GM12878 (cell line): ENCODE data around the gene GFPT1.

Experiments
- CEBPB ChIP-seq, 2 experiments: fragments of 150-350 bp in 1 of 2; IDR thresholded peaks; 2 replicates each; pipeline ENCODE4 v1.6.1; 2012 to 2014; ENCODE audit warnings: low read depth in 2 of 2, low read length in 2 of 2, borderline replicate concordance in 1 of 2, inconsistent platforms in 1 of 2
- CREB1 ChIP-seq: IDR thresholded peaks from 2 replicates; pipeline ENCODE4 v1.6.1; 2012; ENCODE audit warnings: low read depth, mild to moderate bottlenecking, inconsistent platforms
- KDM1A ChIP-seq: fragments of 200-600 bp; sonication (generic); IDR thresholded peaks from 2 replicates; pipeline ENCODE4 v1.6.1; 2016; ENCODE audit warnings: borderline replicate concordance
- NR2C2 ChIP-seq: IDR thresholded peaks from 2 replicates; pipeline ENCODE4 v1.6.1; 2011; ENCODE audit warnings: borderline replicate concordance, low read depth; ENCODE audit not compliant: control insufficient read depth, insufficient read length
- SRF ChIP-seq, 2 experiments: IDR thresholded peaks; 2 replicates each; pipeline ENCODE4 v1.6.1; 2011; ENCODE audit warnings: low read depth in 2 of 2, low read length in 2 of 2, mild to moderate bottlenecking in 1 of 2, moderate library complexity in 1 of 2
- SUZ12 ChIP-seq: fragments of 200-600 bp; sonication (generic); IDR thresholded peaks from one replicate; pipeline ENCODE4 v1.6.1; 2018; ENCODE audit warnings: antibody characterized with exemption, mild to moderate bottlenecking; ENCODE audit not compliant: unreplicated experiment
- TF ChIP-seq, protein P1 (sequence below): fragments of 450-650 bp; IDR thresholded peaks from 2 replicates; pipeline ENCODE4 v1.6.1; 2017; ENCODE audit warnings: mild to moderate bottlenecking, low read depth, inconsistent platforms; ENCODE audit not compliant: poor library complexity, severe bottlenecking
- TF ChIP-seq, protein P2 (sequence below): IDR thresholded peaks from 2 replicates; pipeline ENCODE4 v1.6.1; 2011; ENCODE audit warnings: low read depth, mild to moderate bottlenecking, low read length, moderate library complexity, borderline replicate concordance; ENCODE audit errors: extremely low read depth
- TF ChIP-seq, protein P3 (sequence below), 3 experiments: IDR thresholded peaks in 2 of 3; conservative IDR thresholded peaks in 1 of 3; 2 replicates each; pipeline ENCODE4 v1.5.1; 2011; ENCODE audit warnings: low read depth in 3 of 3, low read length in 3 of 3, mild to moderate bottlenecking in 3 of 3, control low read depth in 2 of 3, moderate library complexity in 2 of 3, inconsistent platforms in 1 of 3, mixed read lengths in 1 of 3; ENCODE audit not compliant: control insufficient read depth in 2 of 3, insufficient read depth in 1 of 3; ENCODE audit errors: extremely low read depth in 1 of 3

DNA sequence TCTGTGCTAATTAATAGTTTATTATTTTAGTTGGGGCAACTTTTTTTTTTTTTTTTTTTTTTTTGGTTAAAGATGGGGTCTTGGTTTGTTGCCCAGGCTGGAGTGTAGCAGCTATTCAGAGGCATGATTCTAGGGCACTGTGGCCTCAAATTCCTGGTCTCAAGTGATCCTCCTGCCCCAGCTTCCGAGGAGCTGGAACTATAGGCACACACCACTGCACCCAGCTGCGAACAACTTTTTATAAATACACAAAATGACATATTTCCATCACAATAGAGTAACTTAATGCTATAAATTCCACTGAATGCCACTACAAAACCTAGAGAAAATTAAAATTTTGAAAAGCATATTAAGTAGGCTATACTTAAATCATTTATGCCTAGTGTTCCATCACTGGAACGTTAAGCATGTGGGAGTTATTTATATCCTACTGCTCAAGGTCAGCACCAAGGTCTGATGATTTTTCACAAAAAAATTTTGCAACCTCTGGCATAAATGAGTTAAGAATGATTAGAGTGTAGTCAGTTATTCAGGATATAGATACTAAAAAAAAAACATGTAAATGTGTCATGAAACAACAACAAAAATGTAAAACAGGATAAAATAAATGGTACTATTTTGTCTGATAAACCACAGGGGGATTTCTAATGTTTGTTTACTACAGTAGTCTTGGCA lies 46.8 kb downstream of the GFPT1 start:
- no peak for TF ChIP-seq CREB1
- no peak for TF ChIP-seq SRF (IDR thresholded peaks at IDR 0.05; ENCODE audit: low read depth in 2 of 2, low read length in 2 of 2)
- TF ChIP-seq SUZ12: no peak
- TF ChIP-seq, protein P1, sequence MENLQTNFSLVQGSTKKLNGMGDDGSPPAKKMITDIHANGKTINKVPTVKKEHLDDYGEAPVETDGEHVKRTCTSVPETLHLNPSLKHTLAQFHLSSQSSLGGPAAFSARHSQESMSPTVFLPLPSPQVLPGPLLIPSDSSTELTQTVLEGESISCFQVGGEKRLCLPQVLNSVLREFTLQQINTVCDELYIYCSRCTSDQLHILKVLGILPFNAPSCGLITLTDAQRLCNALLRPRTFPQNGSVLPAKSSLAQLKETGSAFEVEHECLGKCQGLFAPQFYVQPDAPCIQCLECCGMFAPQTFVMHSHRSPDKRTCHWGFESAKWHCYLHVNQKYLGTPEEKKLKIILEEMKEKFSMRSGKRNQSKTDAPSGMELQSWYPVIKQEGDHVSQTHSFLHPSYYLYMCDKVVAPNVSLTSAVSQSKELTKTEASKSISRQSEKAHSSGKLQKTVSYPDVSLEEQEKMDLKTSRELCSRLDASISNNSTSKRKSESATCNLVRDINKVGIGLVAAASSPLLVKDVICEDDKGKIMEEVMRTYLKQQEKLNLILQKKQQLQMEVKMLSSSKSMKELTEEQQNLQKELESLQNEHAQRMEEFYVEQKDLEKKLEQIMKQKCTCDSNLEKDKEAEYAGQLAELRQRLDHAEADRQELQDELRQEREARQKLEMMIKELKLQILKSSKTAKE: no peak
- no peak for TF ChIP-seq KDM1A
- TF ChIP-seq CEBPB (IDR thresholded peaks at IDR 0.05; ENCODE audit: borderline replicate concordance in 1 of 2, low read depth in 2 of 2, low read length in 2 of 2): no peak
- no peak for TF ChIP-seq NR2C2
- TF ChIP-seq, protein P2, sequence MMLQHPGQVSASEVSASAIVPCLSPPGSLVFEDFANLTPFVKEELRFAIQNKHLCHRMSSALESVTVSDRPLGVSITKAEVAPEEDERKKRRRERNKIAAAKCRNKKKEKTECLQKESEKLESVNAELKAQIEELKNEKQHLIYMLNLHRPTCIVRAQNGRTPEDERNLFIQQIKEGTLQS: no peak
- TF ChIP-seq, protein P3, sequence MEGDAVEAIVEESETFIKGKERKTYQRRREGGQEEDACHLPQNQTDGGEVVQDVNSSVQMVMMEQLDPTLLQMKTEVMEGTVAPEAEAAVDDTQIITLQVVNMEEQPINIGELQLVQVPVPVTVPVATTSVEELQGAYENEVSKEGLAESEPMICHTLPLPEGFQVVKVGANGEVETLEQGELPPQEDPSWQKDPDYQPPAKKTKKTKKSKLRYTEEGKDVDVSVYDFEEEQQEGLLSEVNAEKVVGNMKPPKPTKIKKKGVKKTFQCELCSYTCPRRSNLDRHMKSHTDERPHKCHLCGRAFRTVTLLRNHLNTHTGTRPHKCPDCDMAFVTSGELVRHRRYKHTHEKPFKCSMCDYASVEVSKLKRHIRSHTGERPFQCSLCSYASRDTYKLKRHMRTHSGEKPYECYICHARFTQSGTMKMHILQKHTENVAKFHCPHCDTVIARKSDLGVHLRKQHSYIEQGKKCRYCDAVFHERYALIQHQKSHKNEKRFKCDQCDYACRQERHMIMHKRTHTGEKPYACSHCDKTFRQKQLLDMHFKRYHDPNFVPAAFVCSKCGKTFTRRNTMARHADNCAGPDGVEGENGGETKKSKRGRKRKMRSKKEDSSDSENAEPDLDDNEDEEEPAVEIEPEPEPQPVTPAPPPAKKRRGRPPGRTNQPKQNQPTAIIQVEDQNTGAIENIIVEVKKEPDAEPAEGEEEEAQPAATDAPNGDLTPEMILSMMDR (IDR thresholded peaks at IDR 0.05 in 2 of 3, conservative IDR thresholded peaks at IDR 0.05 in 1 of 3; ENCODE audit: control insufficient read depth in 2 of 3, extremely low read depth in 1 of 3, insufficient read depth in 1 of 3, low read depth in 3 of 3, low read length in 3 of 3): no peak
